ENCODE measurements around the gene EEA1.
"Not testable (repeated sequence)": the region's sequence is repeated elsewhere in the genome, so short reads cannot be mapped to it uniquely, and the experiment has no call there.

Gene EEA1

GRCh38 chr12:92753976-92754885, 174.9 kb downstream of the EEA1 start:
- H3K36me3 ChIP-seq (ENCODE audit: low read length) = no peaks in the 10 kb centered on the region
- no peaks in the 10 kb centered on the region for H3K9me2 ChIP-seq (replicated peaks; ENCODE audit: insufficient read depth, low read length)
- no peak overlapping the region for H2AFZ ChIP-seq (ENCODE audit: low read depth, low read length, severe bottlenecking)
- no peak overlapping the region for H3K9ac ChIP-seq (ENCODE audit: low read length)
- H3K27me3 ChIP-seq (ENCODE audit: low read length) = no peaks in the 10 kb centered on the region; the same call in 1 of the 2 replicates
- H3K27ac ChIP-seq (ENCODE audit: low read depth, low read length) = no peak overlapping the region
- H4K20me1 ChIP-seq (ENCODE audit: low read depth, low read length) = no peaks in the 10 kb centered on the region
- TF ChIP-seq CTCF (IDR thresholded peaks at IDR 0.05; ENCODE audit: insufficient read depth, low read length, poor library complexity, severe bottlenecking) (no peak), EZH2phosphoT487 (conservative IDR thresholded peaks at IDR 0.05; ENCODE audit: low read length) (no peak)
- H3K79me2 ChIP-seq (ENCODE audit: insufficient read depth, low read length) = no peaks in the 10 kb centered on the region
- no peaks in the 10 kb centered on the region for H3F3A ChIP-seq (ENCODE audit: insufficient read depth)
- H3K9me3 ChIP-seq (ENCODE audit: insufficient read depth, low read length) = no peaks in the 10 kb centered on the region
- H3K4me2 ChIP-seq (ENCODE audit: low read depth, low read length, poor library complexity, severe bottlenecking) = no peak overlapping the region
- H3K4me3 ChIP-seq (ENCODE audit: insufficient read depth, low read length, poor library complexity, severe bottlenecking) = no peak overlapping the region

- not testable (repeated sequence) for H3K9ac ChIP-seq (ENCODE audit: low read length); H3K79me2 ChIP-seq (ENCODE audit: insufficient read depth, low read length); H3K27ac ChIP-seq (ENCODE audit: low read depth, low read length); H3K9me2 ChIP-seq (replicated peaks; ENCODE audit: insufficient read depth, low read length); H3K9me3 ChIP-seq (ENCODE audit: insufficient read depth, low read length); H3K36me3 ChIP-seq (ENCODE audit: low read length); H4K20me1 ChIP-seq (ENCODE audit: low read depth, low read length); H3K4me2 ChIP-seq (ENCODE audit: low read depth, low read length, poor library complexity, severe bottlenecking); H3K27me3 ChIP-seq (ENCODE audit: low read length); H2AFZ ChIP-seq (ENCODE audit: low read depth, low read length, severe bottlenecking); H3F3A ChIP-seq (ENCODE audit: insufficient read depth); H3K4me3 ChIP-seq (ENCODE audit: insufficient read depth, low read length, poor library complexity, severe bottlenecking)
Observed at GRCh38 chr12:92749691-92750090, 179.4 kb downstream of the EEA1 start.

GRCh38 chr12:92747151-92747550, 181.9 kb downstream of the EEA1 start:
- H4K20me1 ChIP-seq (ENCODE audit: low read depth, low read length) = no peaks in the 10 kb centered on the region
- H3F3A ChIP-seq (ENCODE audit: insufficient read depth) = no peaks in the 10 kb centered on the region
- no peak overlapping the region for H2AFZ ChIP-seq (ENCODE audit: low read depth, low read length, severe bottlenecking)
- no peak overlapping the region for H3K27ac ChIP-seq (ENCODE audit: low read depth, low read length)
- no peaks in the 10 kb centered on the region for H3K36me3 ChIP-seq (ENCODE audit: low read length)
- no peaks in the 10 kb centered on the region for H3K79me2 ChIP-seq (ENCODE audit: insufficient read depth, low read length)
- no peak overlapping the region for H3K9ac ChIP-seq (ENCODE audit: low read length)
- TF ChIP-seq CTCF (IDR thresholded peaks at IDR 0.05; ENCODE audit: insufficient read depth, low read length, poor library complexity, severe bottlenecking) (no peak), EZH2phosphoT487 (conservative IDR thresholded peaks at IDR 0.05; ENCODE audit: low read length) (no peak)
- no peak overlapping the region for H3K4me3 ChIP-seq (ENCODE audit: insufficient read depth, low read length, poor library complexity, severe bottlenecking)
- H3K9me2 ChIP-seq (replicated peaks; ENCODE audit: insufficient read depth, low read length) = no peaks in the 10 kb centered on the region
- H3K27me3 ChIP-seq (ENCODE audit: low read length) = no peaks in the 10 kb centered on the region
- no peaks in the 10 kb centered on the region for H3K9me3 ChIP-seq (ENCODE audit: insufficient read depth, low read length)
- H3K4me2 ChIP-seq (ENCODE audit: low read depth, low read length, poor library complexity, severe bottlenecking) = no peak overlapping the region

GRCh38 chr12:92745856-92746550, 183.1 kb downstream of the EEA1 start:
- Histone ChIP-seq H3K36me3 (ENCODE audit: low read length) (no peaks in the 10 kb centered on the region), H3K79me2 (ENCODE audit: insufficient read depth, low read length) (no peaks in the 10 kb centered on the region), H3F3A (ENCODE audit: insufficient read depth) (no peaks in the 10 kb centered on the region), H3K9ac (ENCODE audit: low read length) (no peak overlapping the region), H3K4me2 (ENCODE audit: low read depth, low read length, poor library complexity, severe bottlenecking) (no peak overlapping the region), H4K20me1 (ENCODE audit: low read depth, low read length) (no peaks in the 10 kb centered on the region), H3K9me2 (replicated peaks; ENCODE audit: insufficient read depth, low read length) (no peaks in the 10 kb centered on the region), H3K27ac (ENCODE audit: low read depth, low read length) (no peak overlapping the region), H2AFZ (ENCODE audit: low read depth, low read length, severe bottlenecking) (no peak overlapping the region), H3K27me3 (ENCODE audit: low read length) (no peaks in the 10 kb centered on the region), H3K4me3 (ENCODE audit: insufficient read depth, low read length, poor library complexity, severe bottlenecking) (no peak overlapping the region), H3K9me3 (ENCODE audit: insufficient read depth, low read length) (no peaks in the 10 kb centered on the region)
- TF ChIP-seq EZH2phosphoT487 (conservative IDR thresholded peaks at IDR 0.05; ENCODE audit: low read length) (no peak), CTCF (IDR thresholded peaks at IDR 0.05; ENCODE audit: insufficient read depth, low read length, poor library complexity, severe bottlenecking) (no peak)
